Mucosa of gallbladder (tissue), 1 donor: Measurements from ENCODE around the gene CCDC7. TPM values are rescaled to one million over a fixed set of nuclear protein-coding genes. Genes with fewer than 3 reads are reported as not detected.
"Not testable (repeated sequence)": the region's sequence is repeated elsewhere in the genome, so short reads cannot be mapped to it uniquely, and the experiment has no call there.

Experiments used
- DNase-seq: peaks from one replicate; pipeline ENCODE4 v3.0.0-alpha.2; 2020; ENCODE audit warnings: low spot score
- total RNA-seq: library from RNA; stranded (reverse); gene quantifications from one replicate; pipeline ENCODE4 v1.2.1, GENCODE V29; 2021
- donor health status: DM: no; HTN: no; CAD: no.

CCDC7 gene
- total RNA-seq, 1 donor from 2014 or later: 20.5 TPM

GRCh38 chr10:32562695-32563094 is 116.8 kb downstream of the CCDC7 start:
- DNase-seq: not testable (repeated sequence)

GRCh38 chr10:32577448-32577847 is 131.5 kb downstream of the CCDC7 start:
- DNase-seq: no peak

GRCh38 chr10:32582946-32583345 is 137.0 kb downstream of the CCDC7 start:
- no peak for DNase-seq

GRCh38 chr10:32598022-32598421 is 152.1 kb downstream of the CCDC7 start:
- not testable (repeated sequence) for DNase-seq

GRCh38 chr10:32600317-32600716 is 154.4 kb downstream of the CCDC7 start:
- no peak for DNase-seq

GRCh38 chr10:32601562-32601961 is 155.6 kb downstream of the CCDC7 start:
- DNase-seq: not testable (repeated sequence)

GRCh38 chr10:32605787-32606186 is 159.8 kb downstream of the CCDC7 start:
- no peak for DNase-seq

- DNase-seq: not testable (repeated sequence)
These were observed 164.6 kb downstream of the CCDC7 start for GRCh38 chr10:32610543-32610942.

GRCh38 chr10:32616438-32616837 is 170.5 kb downstream of the CCDC7 start:
- no peak for DNase-seq

GRCh38 chr10:32618482-32618881 is 172.5 kb downstream of the CCDC7 start:
- no peak for DNase-seq

- DNase-seq: no peak
These were observed 176.0 kb downstream of the CCDC7 start for GRCh38 chr10:32621969-32622368.

- DNase-seq: no peak
These were observed 176.5 kb downstream of the CCDC7 start for GRCh38 chr10:32622409-32622808.

GRCh38 chr10:32627183-32627582 is 181.2 kb downstream of the CCDC7 start:
- no peak for DNase-seq

GRCh38 chr10:32629910-32630309 is 184.0 kb downstream of the CCDC7 start:
- no peak for DNase-seq

- no peak for DNase-seq
These were observed 200.6 kb downstream of the CCDC7 start for GRCh38 chr10:32646535-32646934.

- no peak for DNase-seq
These were observed 204.3 kb downstream of the CCDC7 start for GRCh38 chr10:32650246-32650655.

GRCh38 chr10:32657430-32657829 is 211.5 kb downstream of the CCDC7 start:
- not testable (repeated sequence) for DNase-seq

- no peak for DNase-seq
These were observed 215.4 kb downstream of the CCDC7 start for GRCh38 chr10:32661346-32661745.

- no peak for DNase-seq
These were observed 235.0 kb downstream of the CCDC7 start for GRCh38 chr10:32680803-32681557.

GRCh38 chr10:32684291-32684690 is 238.4 kb downstream of the CCDC7 start:
- DNase-seq: no peak

- DNase-seq: no peak
These were observed 241.2 kb downstream of the CCDC7 start for GRCh38 chr10:32687116-32687515.

- no peak for DNase-seq
These were observed 241.6 kb downstream of the CCDC7 start for GRCh38 chr10:32687546-32687945.

- no peak for DNase-seq
These were observed 246.2 kb downstream of the CCDC7 start for GRCh38 chr10:32692174-32692573.

GRCh38 chr10:32693441-32693979 is 247.6 kb downstream of the CCDC7 start:
- DNase-seq: no peak
